Esophagus (tissue), 2 donors: Measurements from ENCODE around the gene DUSP15. TPM values are rescaled to one million over a fixed set of nuclear protein-coding genes. Genes with fewer than 3 reads are reported as not detected.

Experiments
- H3K27ac ChIP-seq, 2 donors: one replicate each; pipeline ENCODE4 v1.5.1; 2013; ENCODE audit warnings: low read depth in 2 of 2, mild to moderate bottlenecking in 2 of 2, inconsistent platforms in 1 of 2, low read length in 1 of 2, moderate library complexity in 1 of 2
- H3K27me3 ChIP-seq, 2 donors: one replicate each; pipeline ENCODE4 v1.6.1; 2013; ENCODE audit warnings: low read length in 2 of 2, control low read depth in 1 of 2, mild to moderate bottlenecking in 1 of 2; ENCODE audit not compliant: insufficient read depth in 2 of 2, control insufficient read depth in 1 of 2
- H3K36me3 ChIP-seq, 2 donors: one replicate each; pipeline ENCODE4 v1.6.1; 2013; ENCODE audit warnings: low read length in 1 of 2; ENCODE audit not compliant: control insufficient read depth in 2 of 2, insufficient read depth in 2 of 2
- H3K4me1 ChIP-seq, 2 donors: one replicate each; pipeline ENCODE4 v1.6.1; 2013; ENCODE audit warnings: low read length in 1 of 2; ENCODE audit not compliant: control insufficient read depth in 2 of 2, insufficient read depth in 2 of 2
- H3K4me3 ChIP-seq, 2 donors: one replicate each; pipeline ENCODE4 v1.5.1; 2013; ENCODE audit warnings: low read length in 2 of 2, mild to moderate bottlenecking in 2 of 2, low read depth in 1 of 2, moderate library complexity in 1 of 2
- H3K9me3 ChIP-seq, 2 donors: one replicate each; pipeline ENCODE4 v1.6.1; 2013; ENCODE audit warnings: mild to moderate bottlenecking in 2 of 2, low read depth in 1 of 2, low read length in 1 of 2, moderate library complexity in 1 of 2; ENCODE audit not compliant: control insufficient read depth in 2 of 2, insufficient read depth in 1 of 2
- WGBS, 2 donors: extraction: QIAGEN DNeasy Blood & Tissue Kit; methylation state at CpG; one replicate each; pipeline ENCODE4 v1.1.7; 2013; 5-methylcytosine and 5-hydroxymethylcytosine counted together
- polyA plus RNA-seq, 2 donors: library from polyadenylated mRNA; stranded (reverse); fragments of 200-250 nt; gene quantifications; one replicate each; pipeline ENCODE4 v1.2.3, GENCODE V29; 2013
- donor health status: healthy with polysubstance abuse.
- donor health status: Bipolar disorder and iron deficiency.

The DUSP15 gene
- polyA plus RNA-seq, 2 donors: 0.55 to 0.58 TPM

GRCh38 chr20:31842471-31843157 is 27.7 kb downstream of the DUSP15 start:
- Histone ChIP-seq H3K9me3 (no peaks in the 10 kb centered on the region), H3K27me3 (no peaks in the 10 kb centered on the region), H3K27ac (no peak overlapping the region), H3K4me1 (peaks cover 8 to 13% of the 10 kb centered on the region in 2 donors), H3K36me3 (no peaks in the 10 kb centered on the region), H3K4me3 (no peak overlapping the region)
- WGBS, 2 donors: 65 to 66% methylated on average over 12 of the region's 12 CpGs

GRCh38 chr20:31841928-31842327 is 28.4 kb downstream of the DUSP15 start:
- peak overlapping the region in 1 of 2 donors; percentile 44 for H3K27ac ChIP-seq
- no peaks in the 10 kb centered on the region for H3K36me3 ChIP-seq
- 48 to 55% methylated on average over 8 of the region's 8 CpGs for WGBS, 2 donors
- H3K9me3 ChIP-seq: no peaks in the 10 kb centered on the region
- H3K27me3 ChIP-seq: no peaks in the 10 kb centered on the region
- peaks cover 8 to 13% of the 10 kb centered on the region in 2 donors for H3K4me1 ChIP-seq
- no peak overlapping the region for H3K4me3 ChIP-seq

DNA sequence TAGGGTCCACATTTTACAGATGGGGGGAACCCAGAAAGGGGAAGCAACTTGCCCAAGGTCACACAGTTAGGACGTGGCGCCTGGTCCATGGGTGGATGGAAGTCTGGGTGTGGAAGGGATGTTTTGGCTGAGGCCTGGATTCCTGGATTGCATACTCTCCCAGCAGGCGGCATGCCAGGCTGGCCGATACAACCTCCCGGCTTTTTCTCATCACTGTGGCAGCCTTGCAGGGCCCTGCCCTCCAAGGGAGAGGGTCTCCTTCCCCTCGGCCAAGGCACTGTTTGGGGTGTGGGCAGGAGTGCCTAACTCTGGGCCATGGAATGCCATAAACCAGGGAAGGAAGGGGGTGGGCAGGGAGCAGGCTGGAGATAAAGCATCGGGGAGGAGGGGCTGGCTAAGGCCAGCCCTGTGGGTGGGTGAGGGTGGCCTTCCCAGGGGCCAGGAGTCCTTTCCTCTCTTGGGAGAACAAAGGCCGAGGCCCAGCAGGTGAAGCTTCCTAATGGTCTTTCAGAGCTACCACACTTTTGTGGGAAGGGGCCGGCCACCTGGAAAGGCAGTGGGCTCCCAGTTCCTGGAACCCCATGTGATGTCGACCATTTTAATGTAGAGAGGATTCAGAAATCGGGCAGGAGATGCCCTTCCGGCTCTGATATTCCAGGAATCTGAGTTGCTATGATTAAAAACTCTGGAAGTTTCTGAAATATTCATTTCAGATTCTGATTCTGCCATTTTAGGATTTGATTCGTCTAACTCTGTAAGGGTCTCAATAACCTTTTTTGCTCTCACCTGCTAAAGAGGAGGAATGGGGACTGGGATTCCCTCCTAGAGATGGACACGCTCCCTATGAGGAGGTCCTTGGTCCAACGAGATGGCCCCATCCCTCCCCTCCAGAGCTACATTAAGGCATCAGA is 29.2 kb downstream of the DUSP15 start:
- no peak overlapping the region for H3K4me3 ChIP-seq
- no peaks in the 10 kb centered on the region for H3K27me3 ChIP-seq
- 74 to 75% methylated on average over 15 of the region's 15 CpGs for WGBS, 2 donors
- H3K36me3 ChIP-seq: no peaks in the 10 kb centered on the region
- H3K27ac ChIP-seq: peak overlapping the region in 1 of 2 donors; percentile 44
- H3K4me1 ChIP-seq: peaks cover 8 to 14% of the 10 kb centered on the region in 2 donors
- H3K9me3 ChIP-seq: no peaks in the 10 kb centered on the region

DNA sequence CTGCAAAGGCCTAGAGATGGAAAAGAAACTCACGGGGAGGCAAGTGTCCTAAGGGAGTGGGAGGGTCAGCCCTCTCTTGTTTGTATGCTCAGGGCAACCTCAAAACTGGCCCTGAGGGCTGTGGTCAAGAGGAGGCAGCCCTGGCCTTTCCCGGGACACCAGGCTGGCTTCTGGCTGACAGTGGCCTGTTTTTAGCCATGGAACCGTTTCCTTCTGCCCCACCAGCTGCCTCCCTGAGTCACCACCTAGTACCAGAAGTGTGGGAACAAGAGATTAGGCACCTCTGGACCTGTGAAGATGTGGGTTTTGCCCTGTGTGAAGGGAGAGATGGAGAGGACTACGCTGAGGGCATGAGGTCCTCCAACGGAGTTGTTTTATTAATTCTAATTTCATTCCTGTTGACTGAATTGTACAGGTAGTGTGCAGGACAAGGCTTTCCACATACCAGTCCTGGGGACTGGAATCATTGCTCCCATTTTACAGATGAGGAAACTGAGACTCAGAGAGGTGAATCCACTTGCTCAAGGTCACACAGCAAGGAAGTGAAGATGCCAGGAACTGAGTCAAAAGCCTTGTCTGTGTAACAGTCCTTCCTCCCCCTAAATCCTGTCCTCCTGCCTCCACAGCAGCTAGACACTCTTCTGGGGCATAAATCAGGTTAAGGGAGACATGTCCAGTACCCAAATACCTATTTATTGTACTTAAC is 30.4 kb downstream of the DUSP15 start:
- no peaks in the 10 kb centered on the region for H3K36me3 ChIP-seq
- H3K27ac ChIP-seq: no peak overlapping the region
- H3K4me3 ChIP-seq: no peak overlapping the region
- H3K4me1 ChIP-seq: peaks cover 3 to 11% of the 10 kb centered on the region in 2 donors
- H3K27me3 ChIP-seq: no peaks in the 10 kb centered on the region
- H3K9me3 ChIP-seq: no peaks in the 10 kb centered on the region
- WGBS, 2 donors: 74 to 76% methylated on average over 5 of the region's 5 CpGs

GRCh38 chr20:31838646-31839292 is 31.6 kb downstream of the DUSP15 start:
- peaks cover 3 to 8% of the 10 kb centered on the region in 2 donors for H3K4me1 ChIP-seq
- no peaks in the 10 kb centered on the region for H3K36me3 ChIP-seq
- H3K9me3 ChIP-seq: no peaks in the 10 kb centered on the region
- no peaks in the 10 kb centered on the region for H3K27me3 ChIP-seq
- no peak overlapping the region for H3K27ac ChIP-seq
- WGBS, 2 donors: 82 to 84% methylated on average over 9 of the region's 9 CpGs
- no peak overlapping the region for H3K4me3 ChIP-seq

- no peaks in the 10 kb centered on the region for H3K27me3 ChIP-seq
- 56 to 68% methylated on average over 3 of the region's 3 CpGs for WGBS, 2 donors
- peaks cover 3 to 8% of the 10 kb centered on the region in 2 donors for H3K4me1 ChIP-seq
- H3K4me3 ChIP-seq: no peak overlapping the region
- H3K36me3 ChIP-seq: no peaks in the 10 kb centered on the region
- no peaks in the 10 kb centered on the region for H3K9me3 ChIP-seq
- H3K27ac ChIP-seq: no peak overlapping the region
Observed at GRCh38 chr20:31837896-31838397, 32.4 kb downstream of the DUSP15 start.

- Histone ChIP-seq H3K27me3 (no peaks in the 10 kb centered on the region), H3K27ac (no peak overlapping the region), H3K4me1 (peaks cover 3 to 7% of the 10 kb centered on the region in 2 donors), H3K9me3 (no peaks in the 10 kb centered on the region), H3K36me3 (no peaks in the 10 kb centered on the region), H3K4me3 (no peak overlapping the region)
- WGBS, 2 donors: 74 to 78% methylated on average over 5 of the region's 5 CpGs
Observed at GRCh38 chr20:31836853-31837608, 33.3 kb downstream of the DUSP15 start.

DNA sequence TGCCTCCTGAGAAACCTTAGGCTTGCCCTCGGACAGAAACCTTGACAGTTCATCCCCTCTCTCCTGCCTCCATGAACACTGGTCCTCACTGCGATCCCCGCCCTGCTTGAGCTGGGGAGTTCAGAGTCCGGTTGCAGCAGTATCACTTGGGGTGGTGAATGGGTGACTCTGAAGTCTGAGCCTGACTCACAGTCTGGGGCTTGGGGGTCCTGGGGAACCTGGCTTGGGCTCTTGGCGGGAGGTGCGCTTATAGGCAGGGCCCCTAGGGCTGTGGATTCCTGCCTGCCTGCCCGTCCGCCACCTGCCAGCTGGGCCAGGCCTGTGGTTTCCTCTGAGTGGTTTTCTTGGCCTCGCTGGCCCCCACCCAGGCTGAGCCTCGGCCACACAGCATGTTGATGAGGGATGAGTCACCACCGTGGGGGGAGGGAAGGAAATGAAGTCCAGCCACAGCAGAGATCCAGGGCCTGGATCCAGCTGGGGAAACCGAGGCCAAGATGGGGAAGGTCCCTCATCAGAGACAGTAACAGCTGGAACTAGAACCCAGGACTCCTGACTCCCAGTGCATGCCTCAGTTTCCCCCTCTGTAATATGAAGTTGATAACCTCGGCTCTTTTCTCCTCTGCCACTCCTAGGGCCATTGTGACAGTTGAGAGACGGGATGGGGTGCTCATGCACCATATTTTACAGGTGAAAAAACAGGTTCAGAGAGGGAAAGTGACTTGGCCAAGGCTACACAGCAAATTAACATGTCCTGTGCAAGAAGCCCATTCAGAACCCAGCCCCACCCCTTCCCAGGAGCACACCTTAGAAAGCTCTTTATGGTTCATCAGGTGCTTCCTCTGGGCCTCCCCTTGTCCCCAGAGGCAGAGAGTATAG is 34.1 kb downstream of the DUSP15 start:
- H3K9me3 ChIP-seq: no peaks in the 10 kb centered on the region
- no peak overlapping the region for H3K27ac ChIP-seq
- no peak overlapping the region for H3K4me3 ChIP-seq
- WGBS, 2 donors: 29% methylated on average over 14 of the region's 14 CpGs
- H3K36me3 ChIP-seq: no peaks in the 10 kb centered on the region
- peaks cover 3 to 4% of the 10 kb centered on the region in 2 donors for H3K4me1 ChIP-seq
- no peaks in the 10 kb centered on the region for H3K27me3 ChIP-seq
